Measurements from ENCODE around the gene XYLB.

The XYLB gene

GRCh38 chr3:38446085-38446686, 99.6 kb downstream of the XYLB start:
- DNase-seq (ENCODE audit: extremely low read depth, low read depth): no peak
- TF ChIP-seq CTCF (IDR thresholded peaks at IDR 0.05; ENCODE audit: low read depth, low read length): no peak

- DNase-seq (ENCODE audit: extremely low read depth, low read depth): no peak
- no peak for TF ChIP-seq CTCF (IDR thresholded peaks at IDR 0.05; ENCODE audit: low read depth, low read length)
These were observed 100.2 kb downstream of the XYLB start for GRCh38 chr3:38446812-38447211.

- no peak for TF ChIP-seq CTCF (IDR thresholded peaks at IDR 0.05; ENCODE audit: low read depth, low read length)
- DNase-seq (ENCODE audit: extremely low read depth, low read depth): no peak
These were observed 104.3 kb downstream of the XYLB start for GRCh38 chr3:38450853-38451252.

GRCh38 chr3:38453075-38453912, 106.7 kb downstream of the XYLB start, which contains the start of gene ACVR2B:
ACVR2B (plus strand) TSS chr3:38453890; CDS start chr3:38454323, 433 bp downstream.
- DNase-seq (ENCODE audit: extremely low read depth, low read depth): peak; percentile 32
- no peak for TF ChIP-seq CTCF (IDR thresholded peaks at IDR 0.05; ENCODE audit: low read depth, low read length)

- no peak for TF ChIP-seq CTCF (IDR thresholded peaks at IDR 0.05; ENCODE audit: low read depth, low read length)
These were observed 107.3 kb downstream of the XYLB start for GRCh38 chr3:38453913-38454177.

GRCh38 chr3:38454178-38454883, 107.7 kb downstream of the XYLB start:
- DNase-seq (ENCODE audit: extremely low read depth, low read depth): no peak
- TF ChIP-seq CTCF (IDR thresholded peaks at IDR 0.05; ENCODE audit: low read depth, low read length): no peak

More at GRCh38 chr3:38453913-38454177, 107.3 kb downstream of the XYLB start:
- DNase-seq (ENCODE audit: extremely low read depth, low read depth): no peak

Data from AG09319 (cell line).